ENCODE data around the gene EEIG1. TPM values are rescaled to one million over a fixed set of nuclear protein-coding genes. Genes with fewer than 3 reads are reported as not detected.

EEIG1 gene
- polyA plus RNA-seq, 1 donor (not counting 4 experiments of a cell fraction or from before 2014, with no cell fraction given): 3.7 TPM

- no peak for FAIRE-seq
- H3K9ac ChIP-seq (ENCODE audit: control insufficient read depth, extremely low read depth, insufficient read depth, low read length): no peak overlapping the region
- H3K27ac ChIP-seq (ENCODE audit: control insufficient read depth, insufficient read depth, low read length): no peak overlapping the region
- H3K4me1 ChIP-seq (ENCODE audit: control insufficient read depth, extremely low read depth, insufficient read depth, low read length): peaks cover 21% of the 10 kb centered on the region
- peaks cover 20% of the 10 kb centered on the region for H3K79me2 ChIP-seq (ENCODE audit: control insufficient read depth, insufficient read depth, low read length)
- H4K20me1 ChIP-seq (ENCODE audit: control insufficient read depth, extremely low read depth, insufficient read depth, low read length): peaks cover 9% of the 10 kb centered on the region
- dilution Hi-C loops (cut with MboI; ENCODE audit: extremely low pct_ligation_motif_present, low sequenced_read_pairs): loop anchor here (25.0 kb wide), 1 partner anchor 122 kb away; the partner anchor contains the start of genes NAIF1 and SLC25A25
- DNase-seq (ENCODE audit: low read depth, low spot score): no peak
- TF ChIP-seq EZH2 (IDR thresholded peaks at IDR 0.05; ENCODE audit: low read length) (no peak), CTCF (optimal IDR thresholded peaks at IDR 0.05 in 1 of 3, IDR thresholded peaks at IDR 0.05 in 1 of 3, conservative IDR thresholded peaks at IDR 0.05 in 1 of 3; ENCODE audit: extremely low read depth in 1 of 3, insufficient read depth in 2 of 3, low read length in 3 of 3) (no peak)
- H3K9me3 ChIP-seq (ENCODE audit: control insufficient read depth, low read depth, low read length): no peaks in the 10 kb centered on the region
- peaks cover 8 to 10% of the 10 kb centered on the region in 2 experiments for H3K36me3 ChIP-seq (ENCODE audit: control insufficient read depth in 2 of 2, extremely low read depth in 1 of 2, insufficient read depth in 2 of 2, low read length in 2 of 2)
- no peaks in the 10 kb centered on the region for H3K9me1 ChIP-seq (ENCODE audit: control insufficient read depth, extremely low read depth, insufficient read depth, low read length)
- no peak overlapping the region for H3K4me3 ChIP-seq (ENCODE audit: control insufficient read depth in 2 of 3, extremely low read depth in 1 of 3, insufficient read depth in 2 of 3, low read depth in 1 of 3, low read length in 3 of 3)
- no peak overlapping the region for H2AFZ ChIP-seq (ENCODE audit: control insufficient read depth, low read length)
- H3K4me2 ChIP-seq (ENCODE audit: control insufficient read depth, extremely low read depth, insufficient read depth, low read depth, low read length): no peak overlapping the region
- H3K27me3 ChIP-seq (ENCODE audit: control insufficient read depth, extremely low read depth, insufficient read depth, low read length): no peaks in the 10 kb centered on the region
These were observed 40.2 kb downstream of the EEIG1 start for GRCh38 chr9:127940593-127940992.

GRCh38 chr9:127938298-127938690 lies 42.5 kb downstream of the EEIG1 start:
- Histone ChIP-seq H3K9me1 (ENCODE audit: control insufficient read depth, extremely low read depth, insufficient read depth, low read length) (no peaks in the 10 kb centered on the region), H3K4me2 (ENCODE audit: control insufficient read depth, extremely low read depth, insufficient read depth, low read depth, low read length) (peak overlapping the region; percentile 73), H3K4me1 (ENCODE audit: control insufficient read depth, extremely low read depth, insufficient read depth, low read length) (peaks cover 22% of the 10 kb centered on the region), H3K27ac (ENCODE audit: control insufficient read depth, insufficient read depth, low read length) (no peak overlapping the region), H4K20me1 (ENCODE audit: control insufficient read depth, extremely low read depth, insufficient read depth, low read length) (peaks cover 8% of the 10 kb centered on the region), H2AFZ (ENCODE audit: control insufficient read depth, low read length) (peak overlapping the region; percentile 70), H3K9me3 (ENCODE audit: control insufficient read depth, low read depth, low read length) (no peaks in the 10 kb centered on the region), H3K4me3 (ENCODE audit: control insufficient read depth in 2 of 3, extremely low read depth in 1 of 3, insufficient read depth in 2 of 3, low read depth in 1 of 3, low read length in 3 of 3) (peak overlapping the region in 1 of 3 experiments; percentile 78), H3K9ac (ENCODE audit: control insufficient read depth, extremely low read depth, insufficient read depth, low read length) (peak overlapping the region; percentile 44), H3K27me3 (ENCODE audit: control insufficient read depth, extremely low read depth, insufficient read depth, low read length) (no peaks in the 10 kb centered on the region), H3K79me2 (ENCODE audit: control insufficient read depth, insufficient read depth, low read length) (peaks cover 33% of the 10 kb centered on the region), H3K36me3 (ENCODE audit: control insufficient read depth in 2 of 2, extremely low read depth in 1 of 2, insufficient read depth in 2 of 2, low read length in 2 of 2) (peaks cover 9 to 13% of the 10 kb centered on the region in 2 experiments)
- TF ChIP-seq CTCF (optimal IDR thresholded peaks at IDR 0.05 in 1 of 3, IDR thresholded peaks at IDR 0.05 in 1 of 3, conservative IDR thresholded peaks at IDR 0.05 in 1 of 3; ENCODE audit: extremely low read depth in 1 of 3, insufficient read depth in 2 of 3, low read length in 3 of 3) (no peak), EZH2 (IDR thresholded peaks at IDR 0.05; ENCODE audit: low read length) (no peak)
- DNase-seq (ENCODE audit: low read depth, low spot score): no peak
- FAIRE-seq: no peak
- dilution Hi-C loops (cut with MboI; ENCODE audit: extremely low pct_ligation_motif_present, low sequenced_read_pairs): loop anchor here (25.0 kb wide), 1 partner anchor 124 kb away; the partner anchor contains the start of genes NAIF1 and SLC25A25
